HK-2 (cell line): ENCODE results near the gene SRI.

Experiments used
- DNase-seq: peaks from one replicate; pipeline ENCODE4 v3.0.0-alpha.2; 2018; ENCODE audit not compliant: unreplicated experiment

Gene SRI

GRCh38 chr7:88224601-88225275, 4.9 kb upstream of the SRI start:
- no peak for DNase-seq

GRCh38 chr7:88223265-88223664, 3.4 kb upstream of the SRI start:
- no peak for DNase-seq

- peak; percentile 32 for DNase-seq
Measured at GRCh38 chr7:88218836-88219605, 817 bp downstream of the SRI start.

GRCh38 chr7:88218429-88218745, 1.5 kb downstream of the SRI start:
- DNase-seq: no peak

GRCh38 chr7:88217675-88218428, 2.0 kb downstream of the SRI start:
- DNase-seq: no peak

GRCh38 chr7:88216276-88216675, 3.6 kb downstream of the SRI start:
- no peak for DNase-seq

- no peak for DNase-seq
Measured at GRCh38 chr7:88215295-88215694, 4.5 kb downstream of the SRI start.

- DNase-seq: no peak
Measured at GRCh38 chr7:88214456-88214855, 5.4 kb downstream of the SRI start.

- no peak for DNase-seq
Measured at GRCh38 chr7:88212918-88213317, 6.9 kb downstream of the SRI start.

- no peak for DNase-seq
Measured at GRCh38 chr7:88208521-88208920, 11.3 kb downstream of the SRI start.

- DNase-seq: no peak
Measured at GRCh38 chr7:88206254-88206653, 13.6 kb downstream of the SRI start.

- DNase-seq: no peak
Measured at GRCh38 chr7:88205179-88205578, 14.7 kb downstream of the SRI start.

GRCh38 chr7:88204525-88205110, 15.2 kb downstream of the SRI start:
- DNase-seq: no peak

- no peak for DNase-seq
Measured at GRCh38 chr7:88203401-88203800, 16.4 kb downstream of the SRI start.

GRCh38 chr7:88202799-88203198, 17.0 kb downstream of the SRI start:
- DNase-seq: no peak

GRCh38 chr7:88202278-88202677, 17.6 kb downstream of the SRI start:
- no peak for DNase-seq

GRCh38 chr7:88201305-88201704, 18.5 kb downstream of the SRI start:
- DNase-seq: no peak

GRCh38 chr7:88200789-88201188, 19.0 kb downstream of the SRI start:
- no peak for DNase-seq

GRCh38 chr7:88200261-88200660, 19.6 kb downstream of the SRI start:
- no peak for DNase-seq

GRCh38 chr7:88191911-88192310, 27.9 kb downstream of the SRI start:
- DNase-seq: no peak

- DNase-seq: no peak
Measured at GRCh38 chr7:88185650-88186049, 34.2 kb downstream of the SRI start.

- peak; percentile 49 for DNase-seq
Measured at GRCh38 chr7:88184848-88185304, 35.0 kb downstream of the SRI start.
